ENCODE data around the gene AQP6.

Gene AQP6

DNA sequence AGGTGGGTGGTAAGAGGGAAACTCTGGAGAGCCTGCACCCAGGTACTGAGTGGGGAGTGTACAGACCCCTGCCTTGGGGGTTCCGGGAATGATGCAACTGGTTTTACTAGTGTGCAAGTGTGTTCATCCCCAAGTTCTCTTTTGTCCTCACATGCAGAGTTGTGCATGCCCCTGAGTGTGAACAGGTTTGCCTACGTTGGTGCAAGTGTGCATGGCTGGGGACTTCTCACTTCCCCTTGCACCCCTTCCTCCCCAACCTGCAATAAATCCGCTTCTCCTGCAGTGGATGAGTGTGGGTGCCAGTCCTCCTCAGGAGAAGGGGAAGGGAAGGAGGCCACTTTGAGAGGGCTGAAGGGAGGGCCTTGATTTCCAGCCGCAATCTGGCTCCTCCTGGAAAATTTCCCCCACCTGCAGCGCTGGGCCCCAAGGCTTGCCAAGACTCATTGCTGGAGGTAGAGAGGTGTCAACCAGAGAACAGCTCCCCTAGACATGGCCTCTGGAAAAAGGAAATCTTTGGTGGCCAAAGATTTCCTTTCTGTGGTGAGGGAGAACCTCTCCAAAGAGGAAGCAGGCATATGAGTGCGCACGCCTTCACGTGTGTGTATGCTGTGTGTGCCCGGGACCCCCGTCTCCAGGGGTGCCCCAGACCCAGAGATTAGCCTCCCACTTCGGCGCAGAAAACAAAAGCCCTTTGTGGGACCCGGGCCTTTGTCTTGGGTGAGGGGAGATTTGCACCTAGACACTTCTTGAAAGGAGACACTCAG is 16.7 kb upstream of the AQP6 start:
- no peak for DNase-seq (ENCODE audit: low read depth in 1 of 2, low spot score in 1 of 2)

GRCh38 chr12:49956663-49957569 is 15.8 kb upstream of the AQP6 start:
- DNase-seq (ENCODE audit: low read depth in 1 of 2, low spot score in 1 of 2), result no peak

DNA sequence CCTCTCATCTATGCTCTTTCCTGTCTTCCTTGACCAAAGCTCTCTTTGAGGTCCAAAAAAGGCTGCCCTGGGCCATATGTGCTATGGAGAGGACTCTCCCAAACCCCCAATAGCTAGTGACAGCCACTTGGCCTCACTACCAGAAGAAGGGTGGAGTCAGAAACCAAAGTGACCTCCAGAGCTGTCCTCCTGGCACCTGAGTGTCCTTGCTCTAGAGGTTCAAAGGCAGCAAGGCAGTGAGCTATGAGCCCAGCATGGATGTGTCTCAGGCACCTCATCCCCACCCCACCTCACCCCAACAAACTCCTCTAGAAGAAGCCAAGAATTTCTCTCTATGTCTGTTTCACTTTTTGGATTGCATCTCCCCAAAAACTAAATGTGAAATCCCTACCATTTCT is 15.2 kb upstream of the AQP6 start:
- no peak for DNase-seq (ENCODE audit: low read depth in 1 of 2, low spot score in 1 of 2)

GRCh38 chr12:49959685-49960473 is 12.9 kb upstream of the AQP6 start:
- no peak for DNase-seq (ENCODE audit: low read depth in 1 of 2, low spot score in 1 of 2)

DNA sequence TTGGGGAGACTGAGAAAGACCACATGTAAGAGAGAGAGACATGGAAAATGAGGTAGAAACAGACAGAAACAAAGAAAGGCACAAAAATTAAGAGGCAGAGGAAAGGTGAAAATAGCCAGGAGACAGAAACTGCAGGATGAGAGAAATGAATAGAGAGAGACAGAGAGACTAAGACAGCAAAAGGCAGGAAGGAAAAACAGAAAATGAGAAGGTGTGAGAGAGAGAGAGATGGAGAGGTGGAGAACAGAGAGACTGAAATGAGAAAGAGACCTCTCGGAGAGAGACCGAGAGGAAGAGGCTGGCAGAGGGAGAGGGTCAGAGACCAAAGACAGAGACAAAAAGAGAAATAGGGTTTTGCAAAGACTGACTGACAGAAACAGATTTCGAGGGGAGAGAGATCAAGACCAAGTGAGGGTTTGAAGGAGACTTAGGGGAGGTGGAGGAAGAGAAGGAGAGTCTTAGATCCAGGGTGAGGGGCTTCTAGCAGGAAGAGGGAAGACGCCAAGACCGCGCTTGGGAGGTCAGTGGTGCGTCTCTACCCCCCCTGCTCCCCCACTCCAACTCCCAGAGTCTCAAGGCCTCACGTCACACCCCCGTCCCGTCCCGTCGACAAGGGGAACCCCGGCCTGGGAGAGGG is 12.2 kb upstream of the AQP6 start:
- DNase-seq (ENCODE audit: low read depth in 1 of 2, low spot score in 1 of 2), result no peak

- no peak for DNase-seq (ENCODE audit: low read depth in 1 of 2, low spot score in 1 of 2)
Measured at GRCh38 chr12:49961111-49961922, 11.4 kb upstream of the AQP6 start, which contains the start of gene AQP5. Gene AQP5 (plus strand): TSS chr12:49961872. CDS start chr12:49962018, 146 bp downstream.

DNA sequence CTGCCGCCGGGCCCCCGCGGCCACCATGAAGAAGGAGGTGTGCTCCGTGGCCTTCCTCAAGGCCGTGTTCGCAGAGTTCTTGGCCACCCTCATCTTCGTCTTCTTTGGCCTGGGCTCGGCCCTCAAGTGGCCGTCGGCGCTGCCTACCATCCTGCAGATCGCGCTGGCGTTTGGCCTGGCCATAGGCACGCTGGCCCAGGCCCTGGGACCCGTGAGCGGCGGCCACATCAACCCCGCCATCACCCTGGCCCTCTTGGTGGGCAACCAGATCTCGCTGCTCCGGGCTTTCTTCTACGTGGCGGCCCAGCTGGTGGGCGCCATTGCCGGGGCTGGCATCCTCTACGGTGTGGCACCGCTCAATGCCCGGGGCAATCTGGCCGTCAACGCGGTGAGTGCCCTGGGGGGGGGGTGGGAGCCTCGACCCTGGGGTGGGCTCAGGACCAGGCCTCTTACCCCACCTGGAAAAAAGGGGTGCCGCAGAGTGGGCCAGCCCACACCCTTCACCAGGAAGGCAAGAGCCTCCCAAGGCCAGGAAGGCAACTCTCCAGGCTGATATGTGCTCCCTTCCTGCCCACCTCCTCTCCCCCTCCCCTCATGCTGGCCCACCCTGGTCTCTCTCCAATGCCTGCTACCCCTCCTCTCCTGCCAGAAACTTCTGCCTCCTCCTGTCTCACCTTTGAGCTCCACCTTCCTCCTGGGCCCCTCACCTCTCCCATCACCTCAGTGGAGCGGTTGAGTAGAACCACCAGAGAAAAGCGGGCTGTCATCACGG is 10.6 kb upstream of the AQP6 start:
- no peak for DNase-seq (ENCODE audit: low read depth in 1 of 2, low spot score in 1 of 2)

DNA sequence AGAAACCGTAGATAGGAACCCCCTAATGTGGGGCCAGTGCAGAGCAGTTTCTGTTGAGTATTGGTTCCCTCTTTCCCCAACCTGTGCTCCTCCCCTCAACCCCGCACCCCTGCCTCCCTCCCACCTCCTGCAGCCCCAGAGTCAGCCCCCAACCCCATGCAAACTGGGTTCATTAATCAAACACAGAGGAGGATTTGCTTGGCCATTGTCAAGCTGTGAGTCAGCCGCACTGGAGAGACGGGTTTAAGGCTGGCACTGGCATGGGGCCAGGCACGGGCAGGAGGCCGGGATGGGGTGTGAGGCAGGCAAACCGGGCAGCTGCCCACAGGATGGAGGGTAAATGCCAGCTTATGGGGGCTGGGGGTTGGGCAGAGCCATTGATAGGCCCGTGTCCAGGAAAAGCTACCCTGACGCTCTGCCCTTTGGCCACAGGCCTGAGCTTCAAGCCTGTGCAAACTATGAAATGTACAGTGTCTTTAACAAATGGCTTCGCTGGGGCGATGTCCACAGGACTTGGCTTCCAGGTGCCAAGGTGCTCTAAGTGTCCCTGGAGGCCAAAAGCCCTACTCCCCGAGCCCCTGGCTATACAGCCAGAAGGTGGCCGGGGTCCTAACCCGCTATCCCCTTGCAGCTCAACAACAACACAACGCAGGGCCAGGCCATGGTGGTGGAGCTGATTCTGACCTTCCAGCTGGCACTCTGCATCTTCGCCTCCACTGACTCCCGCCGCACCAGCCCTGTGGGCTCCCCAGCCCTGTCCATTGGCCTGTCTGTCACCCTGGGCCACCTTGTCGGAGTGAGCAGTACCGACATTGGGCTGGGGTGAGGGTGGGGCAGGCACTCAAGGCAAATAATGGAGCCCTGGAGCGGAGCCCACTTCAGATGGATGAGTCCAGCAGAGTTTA is 9.6 kb upstream of the AQP6 start:
- DNase-seq (ENCODE audit: low read depth in 1 of 2, low spot score in 1 of 2), result no peak

GRCh38 chr12:49963976-49964815 is 8.6 kb upstream of the AQP6 start:
- no peak for DNase-seq (ENCODE audit: low read depth in 1 of 2, low spot score in 1 of 2)

DNA sequence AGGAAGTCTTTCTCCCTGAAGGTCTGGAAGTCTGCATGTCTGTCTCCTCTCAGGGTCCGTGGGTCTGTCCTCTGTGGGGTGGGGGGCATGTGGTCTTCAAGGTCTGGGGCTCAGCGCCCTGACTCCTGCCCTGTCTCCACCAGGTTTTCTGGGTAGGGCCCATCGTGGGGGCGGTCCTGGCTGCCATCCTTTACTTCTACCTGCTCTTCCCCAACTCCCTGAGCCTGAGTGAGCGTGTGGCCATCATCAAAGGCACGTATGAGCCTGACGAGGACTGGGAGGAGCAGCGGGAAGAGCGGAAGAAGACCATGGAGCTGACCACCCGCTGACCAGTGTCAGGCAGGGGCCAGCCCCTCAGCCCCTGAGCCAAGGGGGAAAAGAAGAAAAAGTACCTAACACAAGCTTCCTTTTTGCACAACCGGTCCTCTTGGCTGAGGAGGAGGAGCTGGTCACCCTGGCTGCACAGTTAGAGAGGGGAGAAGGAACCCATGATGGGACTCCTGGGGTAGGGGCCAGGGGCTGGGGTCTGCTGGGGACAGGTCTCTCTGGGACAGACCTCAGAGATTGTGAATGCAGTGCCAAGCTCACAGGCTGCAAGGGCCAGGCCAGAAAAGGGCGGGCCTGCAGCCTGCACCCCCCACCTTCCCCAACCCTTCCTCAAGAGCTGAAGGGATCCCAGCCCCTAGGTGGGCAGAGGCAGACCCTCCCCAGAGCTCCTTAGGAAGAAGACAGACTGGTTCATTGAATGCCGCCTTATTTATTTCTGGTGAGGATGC is 7.7 kb upstream of the AQP6 start:
- DNase-seq (ENCODE audit: low read depth in 1 of 2, low spot score in 1 of 2), result no peak

DNA sequence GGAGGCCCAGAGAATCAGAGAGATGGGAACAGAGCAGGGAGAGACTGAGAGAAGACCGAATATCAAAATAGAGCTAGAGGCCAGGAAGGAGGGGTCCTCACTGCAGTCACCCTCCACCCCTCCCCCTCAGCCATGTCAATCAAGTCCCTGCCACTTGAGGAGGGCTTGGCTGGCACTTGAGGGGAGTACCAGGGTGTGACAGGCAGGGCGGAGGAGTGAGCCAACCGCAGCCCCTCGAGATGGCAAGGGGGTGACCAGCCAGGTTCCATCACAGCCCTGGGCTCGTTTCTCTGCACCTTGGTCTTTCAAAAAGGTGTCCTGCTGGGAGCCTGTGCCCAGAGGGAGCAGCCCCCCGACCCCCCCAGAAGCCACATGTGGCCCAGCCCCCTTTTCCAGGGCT is 6.9 kb upstream of the AQP6 start:
- no peak for DNase-seq (ENCODE audit: low read depth in 1 of 2, low spot score in 1 of 2)

DNA sequence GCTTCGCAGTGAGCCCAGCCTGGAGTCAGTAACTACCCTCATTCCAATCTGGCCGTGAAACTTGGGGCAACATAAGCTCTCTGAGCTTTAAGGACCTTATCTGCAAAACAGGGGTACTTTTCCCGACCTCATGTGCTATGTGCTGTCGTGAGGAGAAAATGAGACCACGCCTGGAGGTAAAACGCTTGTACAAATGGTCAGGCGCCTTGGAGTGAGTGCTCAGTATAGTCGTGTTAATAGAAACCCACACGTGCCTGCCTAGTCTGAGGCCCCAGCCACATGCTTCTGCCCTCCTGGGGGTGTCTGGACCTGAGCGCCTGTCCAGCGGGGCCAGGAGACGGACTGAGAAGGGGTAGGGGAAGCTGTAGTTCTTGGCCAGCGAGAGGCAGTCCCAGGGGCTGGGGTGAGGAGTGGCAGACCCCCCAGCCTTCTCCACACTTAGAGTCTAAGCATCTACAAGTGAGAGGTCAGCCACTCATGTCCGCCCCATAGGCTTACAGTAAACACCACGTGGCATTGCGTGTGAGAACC is 6.2 kb upstream of the AQP6 start:
- DNase-seq (ENCODE audit: low read depth in 1 of 2, low spot score in 1 of 2), result no peak

DNA sequence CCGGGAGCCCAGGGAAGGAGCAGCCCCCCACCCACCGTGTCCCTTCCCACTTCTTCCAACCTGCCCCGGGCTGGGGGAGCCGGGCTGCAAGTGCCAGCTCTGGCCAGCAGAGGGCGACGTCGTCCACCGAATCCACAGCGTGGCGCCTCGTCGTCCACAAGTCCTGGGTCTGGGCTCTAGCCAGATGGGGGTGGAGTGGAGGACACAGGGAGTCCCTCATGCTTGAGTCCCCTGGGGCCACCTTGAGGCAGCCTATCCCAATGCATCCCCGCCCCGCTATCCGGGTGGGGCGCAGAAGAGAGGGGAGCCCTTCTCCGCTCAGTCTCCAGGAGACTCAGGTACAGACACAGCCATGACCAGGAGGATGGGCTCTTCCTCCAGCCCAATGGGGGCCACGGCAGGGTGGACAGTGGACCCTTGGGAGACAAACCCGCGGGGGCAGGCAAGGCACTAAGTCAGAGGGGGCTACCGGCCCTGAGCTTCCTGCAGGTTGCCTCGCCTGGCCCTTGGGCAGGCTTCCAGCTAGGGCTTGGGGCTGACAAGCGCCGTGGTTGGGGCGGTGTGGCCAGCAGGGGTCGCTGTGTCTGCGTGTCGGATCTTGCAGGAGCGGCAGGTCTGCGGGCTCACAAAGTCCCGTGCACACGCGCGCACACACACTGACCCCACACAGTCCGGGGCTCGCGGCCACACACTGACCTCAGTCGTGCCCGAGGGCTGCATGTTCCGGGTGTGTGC is 5.5 kb upstream of the AQP6 start:
- peak; percentile 86 to 97 for DNase-seq (ENCODE audit: low read depth in 1 of 2, low spot score in 1 of 2)

- no peak for DNase-seq (ENCODE audit: low read depth in 1 of 2, low spot score in 1 of 2)
Measured at GRCh38 chr12:49967777-49968250, 4.9 kb upstream of the AQP6 start.

DNA sequence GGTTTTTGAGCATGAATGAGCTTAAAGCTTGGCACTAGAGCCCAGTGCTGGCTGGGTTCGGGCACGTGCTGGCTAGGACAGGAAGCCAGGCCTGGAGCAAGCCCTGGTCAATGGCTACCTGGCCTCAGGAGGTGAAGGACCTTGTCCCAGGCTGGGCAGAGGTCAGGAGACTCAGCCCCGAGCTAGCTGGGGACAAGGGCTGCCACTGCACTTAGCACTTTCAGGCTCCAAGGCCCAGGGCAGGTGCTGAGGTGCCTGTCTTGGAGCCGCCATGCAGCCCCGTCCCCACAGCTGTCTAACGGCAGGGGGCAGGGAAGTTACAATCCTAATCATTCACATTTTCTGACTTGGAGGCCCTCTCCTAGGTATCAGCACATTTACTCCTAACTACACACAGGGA is 4.3 kb upstream of the AQP6 start:
- no peak for DNase-seq (ENCODE audit: low read depth in 1 of 2, low spot score in 1 of 2)

DNA sequence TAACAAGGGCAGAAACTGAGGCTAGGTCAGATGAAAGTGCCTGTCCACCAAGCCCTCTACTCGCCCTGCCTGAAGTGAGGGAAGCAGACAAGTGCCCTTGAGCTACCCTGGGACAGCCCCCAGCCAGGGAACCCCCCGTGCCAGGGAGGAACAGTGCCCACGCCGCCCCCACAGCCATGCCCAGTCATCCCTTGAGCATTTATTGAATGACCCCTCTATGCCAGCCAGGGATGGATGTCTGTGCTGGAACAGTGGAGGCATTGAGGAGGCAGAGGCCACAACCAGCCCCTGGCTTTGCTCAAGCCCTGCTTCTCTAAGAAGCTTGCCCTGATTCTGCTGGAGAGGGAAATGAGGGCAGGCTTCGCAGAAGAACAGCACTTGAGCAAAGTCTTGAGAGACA is 3.7 kb upstream of the AQP6 start:
- no peak for DNase-seq (ENCODE audit: low read depth in 1 of 2, low spot score in 1 of 2)
